Osteoblast (primary cell): Measurements from ENCODE around the gene C19orf44. TPM values are rescaled to one million over a fixed set of nuclear protein-coding genes. Genes with fewer than 3 reads are reported as not detected.
A peak's percentile ranks its signal among the peaks of the same experiment; 100 is the strongest.

Experiments
- DNase-seq: peaks from one replicate; pipeline ENCODE4 v3.0.0; 2011; ENCODE audit warnings: low spot score, mixed read lengths; ENCODE audit not compliant: insufficient read length; ENCODE audit errors: missing footprints
- H2AFZ ChIP-seq: 2 replicates; pipeline ENCODE4 v1.6.0; 2011; ENCODE audit warnings: mild to moderate bottlenecking, low read length
- H3K27ac ChIP-seq: 2 replicates; pipeline ENCODE4 v1.5.1; 2011; ENCODE audit warnings: mild to moderate bottlenecking, low read depth, low read length, moderate library complexity
- H3K27me3 ChIP-seq: 2 replicates; pipeline ENCODE4 v1.6.0; 2012; ENCODE audit warnings: mild to moderate bottlenecking, control low read depth, inconsistent platforms, low read length, moderate library complexity; ENCODE audit not compliant: insufficient read depth
- H3K36me3 ChIP-seq: 2 replicates; pipeline ENCODE4 v1.5.1; 2011; ENCODE audit warnings: mild to moderate bottlenecking, low read length, control low read depth, moderate library complexity; ENCODE audit not compliant: insufficient read depth
- H3K4me1 ChIP-seq: 2 replicates; pipeline ENCODE4 v1.5.1; 2011; ENCODE audit warnings: mild to moderate bottlenecking, low read length, control low read depth, moderate library complexity; ENCODE audit not compliant: insufficient read depth
- H3K4me2 ChIP-seq: 2 replicates; pipeline ENCODE4 v1.6.0; 2011; ENCODE audit warnings: mild to moderate bottlenecking, low read length; ENCODE audit not compliant: insufficient read depth
- H3K4me3 ChIP-seq: fragments of 200-600 bp; sonication (generic); 3 replicates; pipeline ENCODE4 v1.5.1; 2012; ENCODE audit warnings: mild to moderate bottlenecking, low read length, inconsistent platforms; ENCODE audit not compliant: insufficient read depth
- H3K79me2 ChIP-seq: 2 replicates; pipeline ENCODE4 v1.6.0; 2012; ENCODE audit warnings: mild to moderate bottlenecking, low read length, control low read depth, inconsistent platforms; ENCODE audit not compliant: insufficient read depth
- H3K9me3 ChIP-seq: 2 replicates; pipeline ENCODE4 v1.5.1; 2011; ENCODE audit warnings: low read depth, low read length, control low read depth
- H4K20me1 ChIP-seq: 2 replicates; pipeline ENCODE4 v1.6.0; 2012; ENCODE audit warnings: mild to moderate bottlenecking, low read length, control low read depth; ENCODE audit not compliant: insufficient read depth
- CTCF ChIP-seq: IDR thresholded peaks from 2 replicates; pipeline ENCODE4 v1.5.1; 2011; ENCODE audit warnings: mild to moderate bottlenecking, low read depth, low read length, moderate library complexity; ENCODE audit errors: extremely low read depth
- total RNA-seq: library from RNA; depleted of rRNA; stranded (reverse); fragments of >200 nt; gene quantifications from 2 replicates; pipeline ENCODE4 v1.2.3, GENCODE V29; 2012

The C19orf44 gene
- total RNA-seq, 1 donor: 7.2 TPM

- DNase-seq: peak; percentile 76
Measured at GRCh38 chr19:16519230-16519687, 23.1 kb downstream of the C19orf44 start.

GRCh38 chr19:16520074-16520973 is 24.1 kb downstream of the C19orf44 start:
- H3K79me2 ChIP-seq: no peaks in the 10 kb centered on the region
- H3K4me2 ChIP-seq: no peak overlapping the region
- DNase-seq: peak; percentile 53
- H3K36me3 ChIP-seq: peaks cover 75% of the 10 kb centered on the region
- no peaks in the 10 kb centered on the region for H3K4me1 ChIP-seq
- no peaks in the 10 kb centered on the region for H3K27me3 ChIP-seq
- H3K27ac ChIP-seq: no peak overlapping the region
- H3K9me3 ChIP-seq: no peaks in the 10 kb centered on the region
- H4K20me1 ChIP-seq: peaks cover 12% of the 10 kb centered on the region
- no peak overlapping the region for H3K4me3 ChIP-seq
- TF ChIP-seq CTCF: no peak
- no peak overlapping the region for H2AFZ ChIP-seq

More at GRCh38 chr19:16519230-16519687, 23.1 kb downstream of the C19orf44 start:
- Histone ChIP-seq H3K4me3 (no peak overlapping the region), H3K36me3 (peaks cover 69% of the 10 kb centered on the region), H3K27me3 (no peaks in the 10 kb centered on the region), H3K27ac (no peak overlapping the region), H3K9me3 (no peaks in the 10 kb centered on the region), H3K4me1 (no peaks in the 10 kb centered on the region), H3K79me2 (no peaks in the 10 kb centered on the region), H3K4me2 (no peak overlapping the region), H2AFZ (no peak overlapping the region), H4K20me1 (peaks cover 12% of the 10 kb centered on the region)
- no peak for TF ChIP-seq CTCF

- Histone ChIP-seq H3K9me3 (no peaks in the 10 kb centered on the region), H4K20me1 (peaks cover 12% of the 10 kb centered on the region), H3K4me2 (no peak overlapping the region), H3K4me3 (no peak overlapping the region), H2AFZ (no peak overlapping the region), H3K79me2 (no peaks in the 10 kb centered on the region), H3K27ac (no peak overlapping the region), H3K36me3 (peaks cover 76% of the 10 kb centered on the region), H3K4me1 (no peaks in the 10 kb centered on the region), H3K27me3 (no peaks in the 10 kb centered on the region)
- no peak for TF ChIP-seq CTCF
- DNase-seq: peak; percentile 83
Measured at GRCh38 chr19:16520986-16521624, 24.9 kb downstream of the C19orf44 start.
